ENCODE measurements around the gene SERPINF2.
"Not testable (repeated sequence)": the region's sequence is repeated elsewhere in the genome, so short reads cannot be mapped to it uniquely, and the experiment has no call there.

SERPINF2 gene

DNA sequence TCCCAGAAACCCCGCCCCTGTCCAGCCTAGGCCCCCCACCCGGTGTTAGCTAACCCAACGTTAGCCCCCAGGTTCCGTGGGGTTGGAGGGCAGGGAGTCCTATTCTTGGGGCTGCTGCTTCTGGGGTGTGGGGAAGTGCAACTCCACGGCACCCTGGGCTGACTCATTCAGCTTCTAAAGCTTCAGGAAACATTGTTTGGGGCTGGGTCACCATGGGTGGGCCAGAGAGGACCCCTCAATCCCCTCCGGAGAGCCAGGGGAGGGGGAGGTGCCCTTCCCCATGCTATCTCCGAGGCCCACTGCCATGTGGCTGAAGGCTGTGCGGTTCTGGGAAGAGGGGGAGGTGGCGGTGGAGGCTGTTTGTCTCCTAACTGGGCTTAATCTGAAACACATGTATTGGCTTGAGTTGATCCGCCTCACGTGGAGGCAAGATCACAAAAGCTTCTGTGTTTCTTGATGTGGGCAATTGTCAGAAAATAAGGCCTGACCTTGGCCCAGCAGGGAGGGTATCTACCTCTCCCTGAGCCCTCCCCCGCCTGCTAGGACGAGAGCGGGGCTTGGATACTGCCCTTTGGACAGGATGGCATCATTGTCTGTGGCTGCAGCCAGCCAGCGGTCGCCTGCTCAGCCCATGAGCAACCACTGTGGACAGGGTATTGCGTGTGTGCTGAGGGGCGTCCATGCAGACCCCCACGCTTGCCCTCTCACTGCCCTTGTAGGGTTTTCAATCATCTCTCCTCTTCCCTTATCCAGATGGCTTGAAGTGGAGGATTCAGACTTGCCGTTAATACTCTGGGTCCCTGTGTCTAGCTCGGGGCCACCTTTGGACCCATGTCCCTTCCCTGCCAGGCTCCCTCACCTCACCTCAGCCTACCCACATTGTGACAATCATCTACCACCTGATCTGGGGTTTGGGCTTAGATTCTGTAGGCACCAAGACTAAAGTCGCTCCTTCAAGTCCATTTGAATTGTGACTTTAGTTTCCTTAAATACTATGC, 20.5 kb downstream of the SERPINF2 start:
- H3K4me3 ChIP-seq (ENCODE audit: insufficient read depth, low read depth, low read length) = peak overlapping the region; percentile 31
- peaks cover 20% of the 10 kb centered on the region for H3K4me1 ChIP-seq (ENCODE audit: control insufficient read depth, insufficient read depth, low read length)
- WGBS, 2 experiments = 40 to 45% methylated on average over 22 of the region's 22 CpGs
- no peaks in the 10 kb centered on the region for H3K9me3 ChIP-seq (ENCODE audit: control insufficient read depth, low read length)
- H3K27ac ChIP-seq (ENCODE audit: insufficient read depth, low read depth, low read length, poor library complexity, severe bottlenecking) = no peak overlapping the region
- no peaks in the 10 kb centered on the region for H3K36me3 ChIP-seq (ENCODE audit: control insufficient read depth, insufficient read depth, low read length)
- H3K27me3 ChIP-seq (ENCODE audit: control insufficient read depth, insufficient read depth, low read length, poor library complexity, severe bottlenecking) = no peaks in the 10 kb centered on the region

DNA sequence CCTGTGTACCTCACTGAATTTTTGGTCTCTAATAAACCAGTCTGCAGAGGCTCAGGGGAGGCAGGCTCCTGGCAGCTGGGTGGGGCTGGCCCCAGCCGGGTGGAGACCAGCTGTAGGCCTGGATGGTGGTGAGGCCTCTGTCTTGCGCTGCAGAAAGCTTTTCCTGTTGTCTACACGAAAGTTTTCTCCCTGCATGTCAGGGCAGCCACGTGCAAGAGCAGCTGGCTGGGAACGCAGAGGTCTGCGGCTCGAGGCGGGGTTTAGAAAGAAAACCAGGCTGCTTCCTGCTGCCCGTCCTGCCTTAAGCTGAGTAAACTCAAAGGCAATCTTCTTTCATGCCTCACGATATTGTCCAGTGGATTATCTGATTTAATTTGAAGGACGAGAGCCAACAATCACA, 21.6 kb downstream of the SERPINF2 start:
- peaks cover 20% of the 10 kb centered on the region for H3K4me1 ChIP-seq (ENCODE audit: control insufficient read depth, insufficient read depth, low read length)
- WGBS, 2 experiments = 79 to 80% methylated on average over 11 of the region's 11 CpGs
- H3K36me3 ChIP-seq (ENCODE audit: control insufficient read depth, insufficient read depth, low read length) = no peaks in the 10 kb centered on the region
- no peak overlapping the region for H3K27ac ChIP-seq (ENCODE audit: insufficient read depth, low read depth, low read length, poor library complexity, severe bottlenecking)
- H3K4me3 ChIP-seq (ENCODE audit: insufficient read depth, low read depth, low read length) = no peak overlapping the region
- no peaks in the 10 kb centered on the region for H3K27me3 ChIP-seq (ENCODE audit: control insufficient read depth, insufficient read depth, low read length, poor library complexity, severe bottlenecking)
- no peaks in the 10 kb centered on the region for H3K9me3 ChIP-seq (ENCODE audit: control insufficient read depth, low read length)

DNA sequence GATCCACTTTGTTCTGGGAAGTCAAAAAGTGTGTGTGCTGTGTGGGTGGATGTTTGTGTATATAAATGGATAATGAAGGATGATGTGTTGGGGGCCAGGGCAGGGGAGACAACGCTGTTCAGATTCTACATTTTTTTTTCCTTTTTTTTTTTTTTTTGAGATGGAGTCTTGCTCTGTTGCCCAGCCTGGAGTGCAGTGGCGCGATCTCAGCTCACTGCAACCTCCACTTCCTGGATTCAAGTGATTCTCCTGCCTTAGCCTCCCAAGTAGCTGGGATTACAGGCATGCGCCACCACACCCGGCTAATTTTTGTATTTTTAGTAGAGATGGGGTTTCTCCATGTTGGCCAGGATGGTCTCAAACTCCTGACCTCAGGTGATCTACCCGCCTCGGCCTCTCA, 22.0 kb downstream of the SERPINF2 start:
- H3K27ac ChIP-seq (ENCODE audit: insufficient read depth, low read depth, low read length, poor library complexity, severe bottlenecking); H3K36me3 ChIP-seq (ENCODE audit: control insufficient read depth, insufficient read depth, low read length); H3K4me3 ChIP-seq (ENCODE audit: insufficient read depth, low read depth, low read length); H3K27me3 ChIP-seq (ENCODE audit: control insufficient read depth, insufficient read depth, low read length, poor library complexity, severe bottlenecking); H3K9me3 ChIP-seq (ENCODE audit: control insufficient read depth, low read length): not testable (repeated sequence)
- 97% methylated on average over 7 of the region's 7 CpGs for whole genome bisulfite sequencing, 2 experiments
- H3K4me1 ChIP-seq (ENCODE audit: control insufficient read depth, insufficient read depth, low read length) = peaks cover 23% of the 10 kb centered on the region

DNA sequence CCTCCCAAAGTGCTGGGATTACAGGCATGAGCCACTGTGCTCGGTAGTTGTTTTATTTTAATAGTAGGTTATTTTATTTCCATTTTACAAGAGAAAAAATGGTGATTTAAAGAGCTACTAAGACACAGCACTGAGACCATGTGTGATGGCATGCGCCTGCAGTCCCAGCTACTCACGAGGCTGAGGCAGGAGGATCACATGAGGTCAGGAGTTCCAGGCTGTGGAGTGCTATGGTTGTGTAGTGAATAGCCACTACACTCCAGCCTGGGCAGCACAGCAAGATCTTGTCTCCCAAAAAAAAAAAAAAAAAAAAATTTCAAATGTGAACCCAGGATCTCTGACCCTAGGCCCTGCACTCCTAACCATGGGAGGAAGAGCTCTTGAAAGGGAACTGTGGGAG, 22.9 kb downstream of the SERPINF2 start:
- 95 to 99% methylated on average over 3 of the region's 3 CpGs for WGBS, 2 experiments
- Histone ChIP-seq H3K4me3 (ENCODE audit: insufficient read depth, low read depth, low read length) (no peak overlapping the region), H3K9me3 (ENCODE audit: control insufficient read depth, low read length) (no peaks in the 10 kb centered on the region), H3K36me3 (ENCODE audit: control insufficient read depth, insufficient read depth, low read length) (no peaks in the 10 kb centered on the region), H3K27me3 (ENCODE audit: control insufficient read depth, insufficient read depth, low read length, poor library complexity, severe bottlenecking) (no peaks in the 10 kb centered on the region), H3K4me1 (ENCODE audit: control insufficient read depth, insufficient read depth, low read length) (peaks cover 27% of the 10 kb centered on the region), H3K27ac (ENCODE audit: insufficient read depth, low read depth, low read length, poor library complexity, severe bottlenecking) (no peak overlapping the region)

DNA sequence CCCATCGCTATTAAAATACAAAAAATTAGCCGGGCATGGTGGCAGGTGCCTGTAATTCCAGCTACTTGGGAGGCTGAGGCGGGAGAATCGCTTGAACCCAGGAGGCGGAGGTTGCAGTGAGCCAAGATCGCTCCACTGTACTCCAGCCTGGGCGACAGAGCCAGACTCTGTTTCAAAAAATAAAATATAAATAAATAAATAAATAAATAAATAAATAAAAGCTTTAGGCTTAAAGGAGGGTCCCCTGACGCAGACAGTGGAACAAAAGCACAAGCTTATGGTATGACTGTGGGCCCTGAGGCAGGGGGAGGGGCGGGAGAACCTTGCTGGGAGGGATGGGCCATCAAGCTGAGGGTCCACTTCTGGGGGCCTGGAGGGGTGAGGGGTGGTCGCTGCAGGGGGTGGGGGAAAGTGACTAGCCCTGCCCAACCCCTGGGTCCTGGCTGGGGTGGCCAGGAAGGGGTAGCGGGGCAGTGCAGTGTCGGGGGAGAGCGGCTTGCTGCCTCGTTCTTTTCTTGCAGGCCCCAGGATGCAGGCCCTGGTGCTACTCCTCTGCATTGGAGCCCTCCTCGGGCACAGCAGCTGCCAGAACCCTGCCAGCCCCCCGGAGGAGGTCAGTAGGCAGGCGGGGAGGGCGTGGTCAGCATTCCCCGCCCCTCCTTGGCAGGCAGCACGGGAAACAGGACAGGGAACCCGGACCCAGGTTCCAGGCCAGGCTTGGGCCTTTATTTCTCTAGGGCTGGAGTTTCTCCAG, 23.9 kb downstream of the SERPINF2 start:
- H3K36me3 ChIP-seq (ENCODE audit: control insufficient read depth, insufficient read depth, low read length) = no peaks in the 10 kb centered on the region
- H3K9me3 ChIP-seq (ENCODE audit: control insufficient read depth, low read length) = no peaks in the 10 kb centered on the region
- 64% methylated on average over 20 of the region's 21 CpGs for WGBS, 2 experiments
- H3K27ac ChIP-seq (ENCODE audit: insufficient read depth, low read depth, low read length, poor library complexity, severe bottlenecking) = no peak overlapping the region
- peaks cover 27% of the 10 kb centered on the region for H3K4me1 ChIP-seq (ENCODE audit: control insufficient read depth, insufficient read depth, low read length)
- no peaks in the 10 kb centered on the region for H3K27me3 ChIP-seq (ENCODE audit: control insufficient read depth, insufficient read depth, low read length, poor library complexity, severe bottlenecking)
- H3K4me3 ChIP-seq (ENCODE audit: insufficient read depth, low read depth, low read length) = no peak overlapping the region

DNA sequence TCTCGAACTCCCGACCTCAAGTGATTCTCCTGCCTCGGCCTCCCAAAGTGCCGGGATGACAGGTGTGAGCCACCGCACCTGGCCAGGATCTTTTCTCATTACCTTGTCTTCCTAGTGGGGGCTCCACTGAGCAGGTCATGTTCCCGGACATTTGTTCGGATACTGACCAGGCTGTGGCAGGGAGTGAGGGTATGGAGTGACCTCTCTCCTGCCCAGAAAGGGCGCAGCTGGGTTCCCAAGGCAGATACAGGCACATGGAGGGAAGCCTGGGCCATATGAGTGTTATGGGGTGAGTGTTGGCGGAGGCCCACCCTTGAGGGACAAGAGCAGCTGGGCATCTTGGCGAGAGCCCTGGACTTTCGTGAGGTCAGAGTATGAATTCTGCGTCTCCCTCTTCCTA, 24.7 kb downstream of the SERPINF2 start:
- Histone ChIP-seq H3K27me3 (ENCODE audit: control insufficient read depth, insufficient read depth, low read length, poor library complexity, severe bottlenecking) (no peaks in the 10 kb centered on the region), H3K27ac (ENCODE audit: insufficient read depth, low read depth, low read length, poor library complexity, severe bottlenecking) (no peak overlapping the region), H3K9me3 (ENCODE audit: control insufficient read depth, low read length) (no peaks in the 10 kb centered on the region), H3K4me1 (ENCODE audit: control insufficient read depth, insufficient read depth, low read length) (peaks cover 23% of the 10 kb centered on the region), H3K4me3 (ENCODE audit: insufficient read depth, low read depth, low read length) (no peak overlapping the region), H3K36me3 (ENCODE audit: control insufficient read depth, insufficient read depth, low read length) (no peaks in the 10 kb centered on the region)
- 93 to 95% methylated on average over 12 of the region's 12 CpGs for WGBS, 2 experiments

DNA sequence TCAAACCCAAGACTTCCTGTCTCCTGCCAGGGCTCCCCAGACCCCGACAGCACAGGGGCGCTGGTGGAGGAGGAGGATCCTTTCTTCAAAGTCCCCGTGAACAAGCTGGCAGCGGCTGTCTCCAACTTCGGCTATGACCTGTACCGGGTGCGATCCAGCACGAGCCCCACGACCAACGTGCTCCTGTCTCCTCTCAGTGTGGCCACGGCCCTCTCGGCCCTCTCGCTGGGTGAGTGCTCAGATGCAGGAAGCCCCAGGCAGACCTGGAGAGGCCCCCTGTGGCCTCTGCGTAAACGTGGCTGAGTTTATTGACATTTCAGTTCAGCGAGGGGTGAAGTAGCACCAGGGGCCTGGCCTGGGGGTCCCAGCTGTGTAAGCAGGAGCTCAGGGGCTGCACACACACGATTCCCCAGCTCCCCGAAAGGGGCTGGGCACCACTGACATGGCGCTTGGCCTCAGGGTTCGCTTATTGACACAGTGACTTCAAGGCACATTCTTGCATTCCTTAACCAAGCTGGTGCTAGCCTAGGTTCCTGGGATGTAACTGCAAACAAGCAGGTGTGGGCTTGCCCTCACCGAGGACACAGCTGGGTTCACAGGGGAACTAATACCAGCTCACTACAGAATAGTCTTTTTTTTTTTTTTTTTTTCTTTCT, 27.3 kb downstream of the SERPINF2 start:
- peaks cover 11% of the 10 kb centered on the region for H3K4me1 ChIP-seq (ENCODE audit: control insufficient read depth, insufficient read depth, low read length)
- H3K27ac ChIP-seq (ENCODE audit: insufficient read depth, low read depth, low read length, poor library complexity, severe bottlenecking) = peak overlapping the region; percentile 47
- no peaks in the 10 kb centered on the region for H3K27me3 ChIP-seq (ENCODE audit: control insufficient read depth, insufficient read depth, low read length, poor library complexity, severe bottlenecking)
- no peak overlapping the region for H3K4me3 ChIP-seq (ENCODE audit: insufficient read depth, low read depth, low read length)
- no peaks in the 10 kb centered on the region for H3K9me3 ChIP-seq (ENCODE audit: control insufficient read depth, low read length)
- no peaks in the 10 kb centered on the region for H3K36me3 ChIP-seq (ENCODE audit: control insufficient read depth, insufficient read depth, low read length)
- WGBS, 2 experiments = 50 to 52% methylated on average over 21 of the region's 21 CpGs

DNA sequence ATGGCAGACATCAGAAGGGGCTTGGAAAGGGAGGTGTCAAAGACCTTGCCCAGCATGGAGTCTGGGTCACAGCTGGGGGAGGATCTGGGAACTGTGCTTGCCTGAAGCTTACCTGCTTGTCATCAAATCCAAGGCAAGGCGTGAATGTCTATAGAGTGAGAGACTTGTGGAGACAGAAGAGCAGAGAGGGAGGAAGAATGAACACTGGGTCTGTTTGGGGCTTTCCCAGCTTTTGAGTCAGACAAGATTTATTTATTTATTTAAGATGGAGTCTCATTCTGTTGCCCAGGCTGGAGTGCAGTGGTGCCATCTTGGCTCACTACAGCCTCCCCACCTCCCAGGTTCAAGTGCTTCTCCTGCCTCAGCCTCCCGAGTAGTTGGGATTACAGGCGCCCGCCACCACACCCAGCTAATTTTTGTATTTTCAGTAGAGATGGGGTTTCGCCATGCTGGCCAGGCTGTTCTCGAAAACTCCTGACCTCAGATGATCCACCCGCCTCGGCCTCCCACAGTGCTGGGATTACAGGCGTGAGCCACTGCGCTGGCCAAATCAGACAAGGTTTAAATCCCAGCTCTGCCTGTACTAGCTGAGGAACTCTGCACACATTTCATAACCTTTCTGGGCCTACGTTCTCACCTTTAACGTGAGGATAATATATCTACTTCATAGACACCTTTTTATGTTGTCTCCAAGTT, 30.5 kb downstream of the SERPINF2 start:
- H3K4me3 ChIP-seq (ENCODE audit: insufficient read depth, low read depth, low read length); H3K27me3 ChIP-seq (ENCODE audit: control insufficient read depth, insufficient read depth, low read length, poor library complexity, severe bottlenecking); H3K9me3 ChIP-seq (ENCODE audit: control insufficient read depth, low read length); H3K27ac ChIP-seq (ENCODE audit: insufficient read depth, low read depth, low read length, poor library complexity, severe bottlenecking): not testable (repeated sequence)
- Histone ChIP-seq H3K36me3 (ENCODE audit: control insufficient read depth, insufficient read depth, low read length) (peaks cover 14% of the 10 kb centered on the region), H3K4me1 (ENCODE audit: control insufficient read depth, insufficient read depth, low read length) (peaks cover 13% of the 10 kb centered on the region)
- WGBS, 2 experiments = 94 to 95% methylated on average over 12 of the region's 12 CpGs

DNA sequence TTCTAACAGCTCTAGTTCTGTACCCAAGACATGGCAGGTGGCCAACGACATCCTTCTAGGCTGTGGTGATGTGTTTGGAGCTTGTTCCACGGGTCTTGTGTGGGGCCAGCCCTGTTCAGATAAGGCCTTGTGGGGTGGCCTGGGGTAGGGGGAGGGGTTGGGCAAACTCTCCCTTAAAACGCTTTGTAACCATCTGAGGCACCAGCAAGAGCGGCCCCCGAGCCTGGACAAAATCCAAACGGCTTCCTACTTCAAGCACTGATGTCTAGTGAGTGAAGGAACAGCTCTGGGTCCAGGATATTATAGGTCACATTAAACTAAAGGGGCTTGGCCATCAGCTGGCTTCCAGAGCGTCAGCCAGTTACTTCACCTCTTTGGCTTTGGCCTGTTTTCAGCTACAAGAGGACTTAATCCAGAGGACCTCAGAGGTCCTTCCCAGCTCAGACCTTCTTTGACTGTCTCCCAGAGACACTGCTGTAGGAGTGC, 31.1 kb downstream of the SERPINF2 start:
- WGBS, 2 experiments = 94 to 95% methylated on average over 7 of the region's 7 CpGs
- peaks cover 19% of the 10 kb centered on the region for H3K36me3 ChIP-seq (ENCODE audit: control insufficient read depth, insufficient read depth, low read length)

More for the DNA sequence above, 31.1 kb downstream of the SERPINF2 start:
- Histone ChIP-seq H3K4me3 (ENCODE audit: insufficient read depth, low read depth, low read length) (no peak overlapping the region), H3K27ac (ENCODE audit: insufficient read depth, low read depth, low read length, poor library complexity, severe bottlenecking) (no peak overlapping the region), H3K4me1 (ENCODE audit: control insufficient read depth, insufficient read depth, low read length) (peaks cover 13% of the 10 kb centered on the region), H3K27me3 (ENCODE audit: control insufficient read depth, insufficient read depth, low read length, poor library complexity, severe bottlenecking) (no peaks in the 10 kb centered on the region), H3K9me3 (ENCODE audit: control insufficient read depth, low read length) (no peaks in the 10 kb centered on the region)
